Esophagus squamous epithelium (tissue), 5 donors: ENCODE measurements around the gene TARP.

Experiments
- DNase-seq: peaks from one replicate; lab custom pipeline; 2025; lab: John Stamatoyannopoulos, UW
- H3K27ac ChIP-seq, 4 donors: fragments of 200-600 bp; sonication (generic); one replicate each; pipeline ENCODE4 v1.5.1; 2016 to 2019; ENCODE audit warnings: mild to moderate bottlenecking in 1 of 4
- H3K27me3 ChIP-seq, 4 donors: fragments of 200-600 bp; sonication (generic); 1 replicate in 3 of 4; 2 replicates in 1 of 4; pipeline versions ENCODE4 v1.5.1 to v1.6.0; 2017 to 2021; ENCODE audit warnings: antibody characterized with exemption in 1 of 4
- H3K36me3 ChIP-seq, 3 donors: fragments of 200-600 bp; sonication (generic); one replicate each; pipeline ENCODE4 v1.5.1; 2016 to 2019
- H3K4me1 ChIP-seq, 3 donors: fragments of 200-600 bp; sonication (generic); one replicate each; pipeline ENCODE4 v1.5.1; 2017 to 2019
- H3K4me3 ChIP-seq, 4 donors: fragments of 200-600 bp; sonication (generic); 1 replicate in 3 of 4; 2 replicates in 1 of 4; pipeline ENCODE4 v1.5.1; 2016 to 2019; ENCODE audit warnings: mild to moderate bottlenecking in 2 of 4, moderate library complexity in 1 of 4
- H3K9me3 ChIP-seq, 3 donors: fragments of 200-600 bp; sonication (generic); one replicate each; pipeline ENCODE4 v1.5.1; 2016 to 2019
- CTCF ChIP-seq, 6 experiments: fragments of 450-650 bp in 4 of 6; fragments of 200-600 bp in 2 of 6; sonication (generic) in 2 of 6; IDR thresholded peaks; one replicate each; pipeline ENCODE4 v1.5.1; 2016 to 2019; ENCODE audit warnings: antibody characterized with exemption in 6 of 6, mild to moderate bottlenecking in 4 of 6, moderate library complexity in 4 of 6
- POLR2A ChIP-seq, 4 donors: fragments of 450-650 bp; IDR thresholded peaks; one replicate each; pipeline ENCODE4 v1.6.1; 2017; ENCODE audit warnings: antibody characterized with exemption in 4 of 4, mild to moderate bottlenecking in 4 of 4, moderate library complexity in 3 of 4
- WGBS, 2 donors: methylation state at CpG; one replicate each; pipeline ENCODE4 v1.1.5; 2018; 5-methylcytosine and 5-hydroxymethylcytosine counted together
- intact Hi-C: fragments of 100-400 bp; cut with DNase I; formaldehyde crosslinking; loops from one replicate; pipeline ENCODE4 v1.15.0; 2022
- donor health status: DM: yes; HTN: yes; CAD: no.

Gene TARP

GRCh38 chr7:38282081-38282480 is 8.6 kb upstream of the TARP start:
- no peaks in the 10 kb centered on the region for H3K27me3 ChIP-seq
- H3K9me3 ChIP-seq: no peaks in the 10 kb centered on the region
- WGBS, 2 donors: 54 to 64% methylated on average over 3 of the region's 3 CpGs
- no peaks in the 10 kb centered on the region for H3K36me3 ChIP-seq
- DNase-seq: no peak
- no peaks in the 10 kb centered on the region for H3K4me1 ChIP-seq
- no peak overlapping the region for H3K27ac ChIP-seq
- intact Hi-C loops: no loop called here
- no peak for TF ChIP-seq POLR2A (IDR thresholded peaks at IDR 0.05)
- no peak for TF ChIP-seq CTCF (IDR thresholded peaks at IDR 0.05)
- no peak overlapping the region for H3K4me3 ChIP-seq

- H3K27ac ChIP-seq: no peak overlapping the region
- H3K4me3 ChIP-seq: no peak overlapping the region
- no peak for DNase-seq
- H3K4me1 ChIP-seq: no peaks in the 10 kb centered on the region
- H3K9me3 ChIP-seq: no peaks in the 10 kb centered on the region
- no peaks in the 10 kb centered on the region for H3K27me3 ChIP-seq
- no peaks in the 10 kb centered on the region for H3K36me3 ChIP-seq
- TF ChIP-seq POLR2A (IDR thresholded peaks at IDR 0.05) (no peak), CTCF (IDR thresholded peaks at IDR 0.05) (no peak)
- intact Hi-C loops: no loop called here
These were observed 7.8 kb upstream of the TARP start for GRCh38 chr7:38281266-38281665.

DNA sequence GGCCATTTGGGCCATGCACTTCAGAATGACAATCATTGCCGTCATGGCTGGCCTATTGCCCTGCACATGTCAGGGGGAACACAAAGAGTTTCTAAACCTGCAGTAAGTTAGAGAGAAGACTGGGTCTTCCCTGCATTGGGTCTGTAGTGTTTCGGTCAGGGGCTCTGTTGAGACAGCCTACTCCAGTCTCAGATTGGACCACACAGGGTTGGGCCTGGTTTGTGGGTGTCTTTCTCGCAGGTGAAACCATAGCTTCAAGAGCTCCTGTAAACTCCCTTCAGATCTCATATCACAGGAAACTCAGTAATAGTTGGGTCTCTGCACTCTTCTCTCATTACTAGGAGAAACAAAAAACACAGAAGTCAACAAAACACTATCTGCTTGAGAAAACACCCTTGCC is 7.3 kb upstream of the TARP start:
- 73 to 86% methylated on average over 1 to 2 of the region's 3 CpGs for WGBS, 2 donors
- H3K27me3 ChIP-seq: no peaks in the 10 kb centered on the region
- TF ChIP-seq CTCF (IDR thresholded peaks at IDR 0.05) (no peak), POLR2A (IDR thresholded peaks at IDR 0.05) (no peak)

GRCh38 chr7:38280000-38280399 is 6.6 kb upstream of the TARP start:
- no peaks in the 10 kb centered on the region for H3K9me3 ChIP-seq
- intact Hi-C loops: no loop called here
- no peak overlapping the region for H3K4me3 ChIP-seq
- no peaks in the 10 kb centered on the region for H3K4me1 ChIP-seq
- no peak overlapping the region for H3K27ac ChIP-seq
- TF ChIP-seq CTCF (IDR thresholded peaks at IDR 0.05): no peak
- no peak for TF ChIP-seq POLR2A (IDR thresholded peaks at IDR 0.05)
- no peaks in the 10 kb centered on the region for H3K27me3 ChIP-seq
- H3K36me3 ChIP-seq: no peaks in the 10 kb centered on the region
- no peak for DNase-seq
- 29 to 42% methylated on average over 1 of the region's 1 CpG for WGBS, 2 donors

More for the DNA sequence above, 7.3 kb upstream of the TARP start:
- no peak overlapping the region for H3K27ac ChIP-seq
- DNase-seq: no peak
- no peaks in the 10 kb centered on the region for H3K9me3 ChIP-seq
- H3K4me1 ChIP-seq: no peaks in the 10 kb centered on the region
- H3K36me3 ChIP-seq: no peaks in the 10 kb centered on the region
- H3K4me3 ChIP-seq: no peak overlapping the region
- intact Hi-C loops: no loop called here

- no peak for DNase-seq
- intact Hi-C loops: no loop called here
- Histone ChIP-seq H3K9me3 (no peaks in the 10 kb centered on the region), H3K27ac (no peak overlapping the region), H3K4me3 (no peak overlapping the region), H3K36me3 (no peaks in the 10 kb centered on the region), H3K27me3 (no peaks in the 10 kb centered on the region), H3K4me1 (no peaks in the 10 kb centered on the region)
- TF ChIP-seq CTCF (IDR thresholded peaks at IDR 0.05) (no peak), POLR2A (IDR thresholded peaks at IDR 0.05) (no peak)
- WGBS, 2 donors: 52 to 57% methylated on average over 6 of the region's 6 CpGs
These were observed 2.9 kb upstream of the TARP start for GRCh38 chr7:38276096-38276877.
